Spleen (tissue), 7 donors: ENCODE results near the gene DAB2IP.

Experiments
- CTCF ChIP-seq, 11 experiments: fragments of 200-600 bp in 7 of 11; fragments of 450-650 bp in 4 of 11; sonication (generic) in 4 of 11; IDR thresholded peaks in 8 of 11; conservative IDR thresholded peaks in 3 of 11; 1 replicate in 7 of 11; 2 replicates in 4 of 11; pipeline versions ENCODE4 v1.4.0 to v1.8.0; 2016 to 2021; ENCODE audit warnings: antibody characterized with exemption in 11 of 11, inconsistent platforms in 4 of 11, mild to moderate bottlenecking in 1 of 11
- POLR2AphosphoS5 ChIP-seq, 3 donors: sonication (generic); formaldehyde crosslinking; IDR thresholded peaks; one replicate each; pipeline ENCODE4 v1.5.1; 2017; ENCODE audit warnings: antibody characterized with exemption in 3 of 3
- donor health status: DM: no; HTN: no; CAD: no; lungs with moderate emphysema.
- donor health status: DM: no; HTN: no; CAD: no.
- donor health status: DM: no; HTN: no; CAD: no.

GRCh38 chr9:121823451-121824169 lies 172.2 kb downstream of the DAB2IP start:
- TF ChIP-seq CTCF (IDR thresholded peaks at IDR 0.05 in 8 of 11, conservative IDR thresholded peaks at IDR 0.05 in 3 of 11) (no peak), POLR2AphosphoS5 (IDR thresholded peaks at IDR 0.05) (no peak)
